ENCODE data around the gene GNG5. TPM values are rescaled to one million over a fixed set of nuclear protein-coding genes. Genes with fewer than 3 reads are reported as not detected.
"Not testable (repeated sequence)": the region's sequence is repeated elsewhere in the genome, so short reads cannot be mapped to it uniquely, and the experiment has no call there.

Gene GNG5
- total and polyA plus RNA-seq, 2 donors, result 27.1 to 121 TPM

- H3K36me3 ChIP-seq (ENCODE audit: insufficient read depth), result no peaks in the 10 kb centered on the region
- 53% methylated on average over 1 of the region's 1 CpG for WGBS
Observed at GRCh38 chr1:84476225-84476624, 30.2 kb downstream of the GNG5 start.

GRCh38 chr1:84467298-84467697, 39.1 kb downstream of the GNG5 start:
- Histone ChIP-seq H3K4me1 (ENCODE audit: insufficient read depth) (no peaks in the 10 kb centered on the region), H3K27ac (ENCODE audit: low read depth) (no peak overlapping the region), H3K4me3 (ENCODE audit: low read depth, low read length) (no peak overlapping the region), H3K36me3 (ENCODE audit: insufficient read depth) (no peaks in the 10 kb centered on the region)
- DNase-seq (ENCODE audit: extremely low spot score), result no peak

More at GRCh38 chr1:84476225-84476624, 30.2 kb downstream of the GNG5 start:
- Histone ChIP-seq H3K4me1 (ENCODE audit: insufficient read depth) (no peaks in the 10 kb centered on the region), H3K4me3 (ENCODE audit: low read depth, low read length) (no peak overlapping the region), H3K27ac (ENCODE audit: low read depth) (no peak overlapping the region)
- DNase-seq (ENCODE audit: extremely low spot score), result no peak

GRCh38 chr1:84462118-84462517, 44.3 kb downstream of the GNG5 start:
- 71% methylated on average over 1 of the region's 1 CpG for WGBS
- H3K4me3 ChIP-seq (ENCODE audit: low read depth, low read length), result no peak overlapping the region
- no peaks in the 10 kb centered on the region for H3K4me1 ChIP-seq (ENCODE audit: insufficient read depth)
- no peak for DNase-seq (ENCODE audit: extremely low spot score)
- no peaks in the 10 kb centered on the region for H3K36me3 ChIP-seq (ENCODE audit: insufficient read depth)
- H3K27ac ChIP-seq (ENCODE audit: low read depth), result no peak overlapping the region

DNA sequence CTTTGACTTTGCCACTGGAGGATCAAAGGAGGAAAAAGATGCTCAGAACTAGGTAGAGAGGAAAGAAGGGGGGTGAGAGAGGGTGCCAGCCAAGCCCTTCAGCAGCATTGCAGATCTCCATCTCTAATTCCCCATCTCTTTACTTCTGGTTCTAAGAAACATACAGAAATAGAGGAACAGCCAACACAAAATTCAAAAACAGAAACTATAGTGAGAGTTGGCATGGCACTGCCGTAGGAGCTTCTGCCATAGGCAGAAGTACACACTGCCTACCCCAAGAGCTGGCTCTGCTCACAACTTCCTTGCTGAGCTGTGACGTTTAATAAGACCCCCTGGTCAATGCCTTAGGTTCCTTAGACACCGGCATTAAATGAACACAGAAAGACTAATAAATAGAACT, 53.9 kb downstream of the GNG5 start:
- Histone ChIP-seq H3K4me3 (ENCODE audit: low read depth, low read length) (no peak overlapping the region), H3K4me1 (ENCODE audit: insufficient read depth) (no peaks in the 10 kb centered on the region), H3K36me3 (ENCODE audit: insufficient read depth) (no peaks in the 10 kb centered on the region), H3K27ac (ENCODE audit: low read depth) (no peak overlapping the region)
- DNase-seq (ENCODE audit: extremely low spot score), result no peak
- 60% methylated on average over 3 of the region's 3 CpGs for WGBS

DNA sequence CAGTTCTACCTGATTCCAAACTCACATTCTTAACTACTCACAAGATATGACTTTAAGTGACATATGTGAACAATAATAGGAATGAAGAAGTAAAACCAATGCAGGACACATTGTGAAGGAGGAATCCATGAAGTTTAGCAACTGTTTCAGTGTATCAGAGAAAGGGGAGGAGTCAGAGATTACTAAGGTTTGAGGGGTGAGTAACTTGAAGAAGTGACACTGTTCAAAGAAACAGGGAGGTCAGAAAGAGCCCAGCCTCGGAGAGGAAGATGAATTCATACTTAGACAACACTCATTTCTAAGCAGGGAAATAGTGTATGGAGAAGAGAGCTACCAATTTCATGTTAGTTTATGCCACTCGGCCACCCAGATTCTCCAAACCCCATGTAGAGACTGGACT, 55.5 kb downstream of the GNG5 start:
- Histone ChIP-seq H3K4me1 (ENCODE audit: insufficient read depth) (no peaks in the 10 kb centered on the region), H3K36me3 (ENCODE audit: insufficient read depth) (no peaks in the 10 kb centered on the region), H3K27ac (ENCODE audit: low read depth) (no peak overlapping the region), H3K4me3 (ENCODE audit: low read depth, low read length) (no peak overlapping the region)
- 72% methylated on average over 2 of the region's 2 CpGs for WGBS
- no peak for DNase-seq (ENCODE audit: extremely low spot score)

- not testable (repeated sequence) for H3K4me3 ChIP-seq (ENCODE audit: low read depth, low read length); H3K4me1 ChIP-seq (ENCODE audit: insufficient read depth); DNase-seq (ENCODE audit: extremely low spot score); H3K36me3 ChIP-seq (ENCODE audit: insufficient read depth); H3K27ac ChIP-seq (ENCODE audit: low read depth)
- 92% methylated on average over 3 of the region's 3 CpGs for WGBS
Observed at GRCh38 chr1:84448704-84449103, 57.7 kb downstream of the GNG5 start.

Other genes with a start within 250 kb of the GNG5 start
- gene SAMD13, start 204.9 kb downstream of the GNG5 start, total RNA-seq, result 8.1 TPM
- 1.2 TPM for gene SAMD13, start 204.9 kb downstream of the GNG5 start, polyA plus RNA-seq
- not detected for gene DNASE2B, start 108.1 kb downstream of the GNG5 start, total RNA-seq
- gene DNASE2B, start 108.1 kb downstream of the GNG5 start, polyA plus RNA-seq, result not detected
- 42.2 TPM for gene RPF1, start 27.3 kb downstream of the GNG5 start, total RNA-seq
- 38.7 TPM for gene RPF1, start 27.3 kb downstream of the GNG5 start, polyA plus RNA-seq
- gene SPATA1, start 195 bp downstream of the GNG5 start, total RNA-seq, result 1.2 TPM
- 0.24 TPM for gene SPATA1, start 195 bp downstream of the GNG5 start, polyA plus RNA-seq
- gene CTBS, start 67.9 kb upstream of the GNG5 start, total RNA-seq, result 15.4 TPM
- gene CTBS, start 67.9 kb upstream of the GNG5 start, polyA plus RNA-seq, result 14.4 TPM
- gene SSX2IP, start 183.9 kb upstream of the GNG5 start, total RNA-seq, result 33.3 TPM
- gene SSX2IP, start 183.9 kb upstream of the GNG5 start, polyA plus RNA-seq, result 8.2 TPM